T-cell (primary cell): ENCODE data around the gene HEATR9. TPM values are rescaled to one million over a fixed set of nuclear protein-coding genes. Genes with fewer than 3 reads are reported as not detected.

Experiments
- ATAC-seq, 4 experiments: fragments of 200-7000 bp in 3 of 4; fragments of 150-1000 bp in 1 of 4; cut with Tn5 transposase; replicated peaks in 1 of 4; 1 replicate in 3 of 4; 2 replicates in 1 of 4; pipeline ENCODE4 v1.10.0; 2021; ENCODE audit warnings: moderate library complexity in 3 of 4, mild to moderate bottlenecking in 2 of 4, moderate number of reproducible peaks in 1 of 4
- CTCF ChIA-PET, 2 donors: fragments of 300-600 bp; sonication (Branson Sonifier 250); formaldehyde crosslinking; loops; one replicate each; lab custom pipeline; 2022; ENCODE audit warnings: antibody characterized with exemption in 2 of 2; lab: Charles Lee
- POLR2A ChIA-PET, 2 donors: fragments of 300-600 bp; sonication (Branson Sonifier 250); formaldehyde crosslinking; loops; one replicate each; lab custom pipeline; 2022; ENCODE audit warnings: antibody characterized with exemption in 2 of 2; lab: Charles Lee
- DNase-seq, 35 experiments: peaks; one replicate each; pipeline versions ENCODE4 v3.0.0 to v3.0.0-alpha.2; 2013 to 2023
- H3K27ac ChIP-seq: one replicate; pipeline ENCODE4 v1.5.1; 2013; ENCODE audit warnings: low read length
- H3K27me3 ChIP-seq, 2 experiments: replicated peaks in 1 of 2; 1 replicate in 1 of 2; 2 replicates in 1 of 2; pipeline versions ENCODE4 v1.6.1 to v1.7.0; 2013; ENCODE audit warnings: low read length in 1 of 2, mixed read lengths in 1 of 2; ENCODE audit not compliant: control insufficient read depth in 2 of 2, insufficient read depth in 2 of 2; ENCODE audit errors: extremely low read depth in 1 of 2
- H3K36me3 ChIP-seq, 2 donors: 1 replicate in 1 of 2; 2 replicates in 1 of 2; pipeline versions ENCODE4 v1.6.1 to v1.7.0; 2013; ENCODE audit warnings: low read length in 1 of 2; ENCODE audit not compliant: control insufficient read depth in 2 of 2, insufficient read depth in 1 of 2; ENCODE audit errors: extremely low read depth in 1 of 2
- H3K4me1 ChIP-seq, 2 experiments: 1 replicate in 1 of 2; 2 replicates in 1 of 2; pipeline versions ENCODE4 v1.6.1 to v1.7.0; 2013; ENCODE audit warnings: low read length in 2 of 2, mixed read lengths in 1 of 2; ENCODE audit not compliant: insufficient read depth in 2 of 2, control insufficient read depth in 1 of 2; ENCODE audit errors: extremely low read depth in 1 of 2
- H3K4me3 ChIP-seq, 2 donors: 1 replicate in 1 of 2; 2 replicates in 1 of 2; pipeline versions ENCODE4 v1.5.1 to v1.7.0; 2013; ENCODE audit warnings: mild to moderate bottlenecking in 2 of 2, low read length in 1 of 2, moderate library complexity in 1 of 2; ENCODE audit not compliant: control insufficient read depth in 1 of 2; ENCODE audit errors: extremely low read depth in 1 of 2
- H3K9me3 ChIP-seq: 2 replicates; pipeline ENCODE4 v1.7.0; 2013
- H3K27ac Mint-ChIP-seq, 2 donors: one replicate each; pipeline ENCODE4 v1.8.0; 2020 to 2021; ENCODE audit warnings: mild to moderate bottlenecking in 2 of 2, mixed read lengths in 2 of 2
- H3K27me3 Mint-ChIP-seq, 2 donors: one replicate each; pipeline ENCODE4 v1.8.0; 2021 to 2022; ENCODE audit warnings: mixed read lengths in 2 of 2
- H3K36me3 Mint-ChIP-seq: one replicate; pipeline ENCODE4 v1.8.0; 2021; ENCODE audit warnings: mixed read lengths
- H3K4me1 Mint-ChIP-seq, 3 donors: one replicate each; pipeline ENCODE4 v1.8.0; 2020 to 2022; ENCODE audit warnings: mixed read lengths in 3 of 3, mild to moderate bottlenecking in 1 of 3
- H3K4me3 Mint-ChIP-seq, 3 donors: one replicate each; pipeline ENCODE4 v1.8.0; 2020 to 2022; ENCODE audit warnings: mild to moderate bottlenecking in 3 of 3, mixed read lengths in 3 of 3, moderate library complexity in 3 of 3
- H3K9me3 Mint-ChIP-seq, 3 donors: one replicate each; pipeline ENCODE4 v1.8.0; 2020 to 2022; ENCODE audit warnings: mixed read lengths in 3 of 3
- WGBS: methylation state at CpG from one replicate; pipeline ENCODE4 v1.1.5; 2013; ENCODE audit warnings: missing lambda C conversion rate; ENCODE audit not compliant: insufficient coverage; 5-methylcytosine and 5-hydroxymethylcytosine counted together
- total RNA-seq, 35 experiments: library from RNA in 6 of 35; stranded (reverse) in 6 of 35; fragments of 120-200 nt in 1 of 35; gene quantifications; one replicate each; pipeline versions ENCODE4 v1.2.1 to v1.2.4 and lab custom pipeline; 2013 to 2026

Gene HEATR9
- total RNA-seq, 5 donors from 2014 or later (not counting 1 experiment from before 2014, with no cell fraction given), result 0.90 to 4.1 (median 1.5) TPM

DNA sequence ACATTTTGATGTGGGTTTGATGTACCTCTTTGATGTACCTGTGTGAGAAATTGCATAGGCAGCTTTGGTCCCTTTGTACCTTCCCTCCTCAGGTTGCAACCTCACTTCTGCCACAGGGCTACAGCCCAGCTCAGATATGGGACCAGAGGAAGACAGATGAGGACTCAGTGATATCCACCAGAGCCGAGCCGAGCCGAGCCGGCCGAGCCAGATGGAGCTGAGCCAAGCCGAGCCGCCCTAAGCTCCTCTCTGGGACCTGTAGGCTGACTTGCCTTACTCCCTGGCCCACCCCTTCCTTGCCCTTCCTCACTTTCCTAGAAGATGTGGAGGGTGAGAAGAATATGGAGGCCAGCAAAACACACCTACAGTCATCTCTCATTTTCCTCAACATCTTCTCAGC lies 3.8 kb downstream of the HEATR9 start:
- Mint-ChIP-seq H3K27ac (no peak overlapping the region), H3K4me1 (peaks cover 11 to 17% (median 15%) of the 10 kb centered on the region in 3 donors), H3K27me3 (no peaks in the 10 kb centered on the region), H3K9me3 (no peaks in the 10 kb centered on the region), H3K36me3 (peaks cover 9% of the 10 kb centered on the region), H3K4me3 (no peak overlapping the region)
- Histone ChIP-seq H3K4me1 (peaks cover 0 to 9% of the 10 kb centered on the region in 2 experiments), H3K9me3 (no peaks in the 10 kb centered on the region), H3K27me3 (no peaks in the 10 kb centered on the region), H3K27ac (no peak overlapping the region), H3K36me3 (peaks cover 0 to 3% of the 10 kb centered on the region in 2 donors), H3K4me3 (no peak overlapping the region)
- no peak for DNase-seq
- POLR2A ChIA-PET, result no interaction called here
- ATAC-seq, result peak in 1 of 4 experiments; percentile 44
- no CpG with 5 or more reads among the region's 7 CpGs for WGBS
- CTCF ChIA-PET, result interaction anchor here in 1 of 2 donors (1.2 kb wide), 1 partner anchor 16 kb away, joined by 3 read pairs; no protein-coding TSS in a partner anchor

- Histone ChIP-seq H3K27me3 (no peaks in the 10 kb centered on the region), H3K4me3 (no peak overlapping the region), H3K36me3 (peaks cover 4 to 5% of the 10 kb centered on the region in 2 donors), H3K4me1 (no peaks in the 10 kb centered on the region), H3K27ac (no peak overlapping the region), H3K9me3 (no peaks in the 10 kb centered on the region)
- 80% methylated on average over 1 of the region's 2 CpGs for WGBS
- Mint-ChIP-seq H3K27me3 (no peaks in the 10 kb centered on the region), H3K9me3 (no peaks in the 10 kb centered on the region), H3K4me1 (peaks cover 5 to 11% (median 5%) of the 10 kb centered on the region in 3 donors), H3K27ac (peak overlapping the region in 1 of 2 donors; percentile 73), H3K4me3 (no peak overlapping the region), H3K36me3 (peaks cover 13% of the 10 kb centered on the region)
- POLR2A ChIA-PET, result interaction anchor here in 1 of 2 donors (0.6 kb wide), 1 partner anchor 26 kb away, joined by 3 read pairs; no protein-coding TSS in a partner anchor
- ATAC-seq, result no peak
- CTCF ChIA-PET, result no interaction called here
- DNase-seq, result no peak
Measured at GRCh38 chr17:35856603-35857002, 12.1 kb downstream of the HEATR9 start.

DNA sequence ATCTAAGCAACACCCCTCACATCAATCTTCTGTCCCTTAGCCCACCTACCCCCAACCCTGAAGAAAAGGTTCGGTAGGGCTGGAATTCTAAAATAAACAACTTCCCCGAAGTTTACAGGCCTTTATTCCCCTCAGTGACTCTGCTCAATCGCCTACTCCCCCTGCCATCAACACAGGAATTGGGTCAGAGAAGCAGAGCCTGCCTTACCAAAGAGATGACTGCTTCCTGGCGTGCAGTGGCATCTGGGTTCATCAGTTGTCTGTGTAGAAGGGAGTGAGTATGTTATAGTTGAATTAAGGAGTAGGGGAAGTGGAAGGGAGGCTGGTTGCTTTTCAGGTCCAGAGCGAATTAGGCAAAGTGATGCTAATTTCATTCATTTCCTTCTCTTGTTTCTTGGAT lies 12.7 kb downstream of the HEATR9 start:
- H3K27ac ChIP-seq, result no peak overlapping the region
- no peak for ATAC-seq

DNA sequence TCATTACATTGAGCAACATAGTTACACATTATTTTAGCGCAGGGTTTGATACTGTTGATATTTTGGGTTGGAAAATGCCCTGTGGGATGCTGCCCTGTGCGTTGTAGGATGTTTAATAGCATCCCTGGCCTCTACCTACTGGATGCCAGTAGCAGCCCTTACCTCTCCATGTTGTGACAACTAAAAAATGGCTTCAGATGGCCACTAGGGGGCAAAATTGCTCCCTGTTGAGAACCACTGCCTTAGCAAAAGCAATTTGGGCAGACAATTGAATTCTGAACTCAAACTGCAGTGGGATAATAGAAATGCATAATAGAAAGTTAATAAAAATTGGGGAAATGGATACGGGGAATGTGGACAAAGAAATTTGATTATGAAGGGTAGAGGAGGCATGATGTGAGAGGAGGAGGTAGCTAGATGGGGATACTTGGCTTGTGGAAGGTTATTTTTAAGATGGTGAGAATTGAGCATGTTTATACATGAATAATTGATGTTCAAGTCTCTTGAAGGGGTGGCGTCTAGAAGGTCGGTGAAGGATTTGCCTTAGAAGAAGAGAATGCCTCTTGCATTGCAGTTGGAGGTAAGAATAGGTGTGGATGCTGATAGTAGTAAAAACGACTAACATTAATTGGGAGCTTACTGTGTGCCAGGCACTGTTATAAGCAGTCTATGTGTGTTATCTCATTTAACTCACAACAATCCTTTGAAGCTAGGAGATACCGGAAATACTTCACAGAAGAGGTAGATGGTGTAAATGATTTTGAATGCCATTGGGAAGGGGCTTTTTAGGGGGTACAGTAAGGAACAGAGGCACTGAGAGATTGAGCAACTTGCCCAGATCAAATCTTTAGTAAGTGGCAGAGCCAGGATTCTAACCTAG lies 19.0 kb downstream of the HEATR9 start:
- Histone ChIP-seq H3K9me3 (no peaks in the 10 kb centered on the region), H3K4me1 (peaks cover 0 to 2% of the 10 kb centered on the region in 2 experiments), H3K27me3 (no peaks in the 10 kb centered on the region), H3K4me3 (no peak overlapping the region), H3K36me3 (peaks cover 3 to 29% of the 10 kb centered on the region in 2 donors), H3K27ac (no peak overlapping the region)
- peak in 33 of 35 experiments; percentile 7 to 84 (median 44) for DNase-seq
- 66% methylated on average over 4 of the region's 7 CpGs for WGBS
- Mint-ChIP-seq H3K9me3 (no peaks in the 10 kb centered on the region), H3K4me3 (no peak overlapping the region), H3K36me3 (peaks cover 42% of the 10 kb centered on the region), H3K27me3 (no peaks in the 10 kb centered on the region), H3K4me1 (peaks cover 9 to 13% (median 13%) of the 10 kb centered on the region in 3 donors), H3K27ac (peak overlapping the region; percentile 15 to 40)
- ChIA-PET POLR2A (interaction anchor here in 1 of 2 donors (0.6 to 0.8 kb wide), 2 partner anchors 23 to 31 kb away, joined by 3 to 4 read pairs; partner anchors contain the start of gene CCL5), CTCF (interaction anchor here (0.5 to 1.9 kb wide), 11 partner anchors 10 to 120 kb away, joined by 3 to 5 read pairs (median 3); no protein-coding TSS in a partner anchor)
- ATAC-seq, result peak; percentile 58 to 78 (median 70)

More for the DNA sequence above, 12.7 kb downstream of the HEATR9 start:
- Histone ChIP-seq H3K27me3 (no peaks in the 10 kb centered on the region), H3K9me3 (no peaks in the 10 kb centered on the region), H3K4me3 (no peak overlapping the region), H3K36me3 (peaks cover 4 to 5% of the 10 kb centered on the region in 2 donors), H3K4me1 (no peaks in the 10 kb centered on the region)
- Mint-ChIP-seq H3K9me3 (no peaks in the 10 kb centered on the region), H3K4me3 (no peak overlapping the region), H3K27me3 (no peaks in the 10 kb centered on the region), H3K27ac (peak overlapping the region; percentile 47 to 50), H3K4me1 (peaks cover 5 to 11% (median 9%) of the 10 kb centered on the region in 3 donors), H3K36me3 (peaks cover 15% of the 10 kb centered on the region)
- DNase-seq, result no peak
- WGBS, result 88% methylated on average over 2 of the region's 5 CpGs
- CTCF ChIA-PET, result no interaction called here
- POLR2A ChIA-PET, result no interaction called here

GRCh38 chr17:35847633-35848373 lies 20.9 kb downstream of the HEATR9 start:
- Mint-ChIP-seq H3K27ac (peak overlapping the region; percentile 3 to 9), H3K9me3 (no peaks in the 10 kb centered on the region), H3K4me1 (peaks cover 10 to 13% (median 13%) of the 10 kb centered on the region in 3 donors), H3K4me3 (no peak overlapping the region), H3K27me3 (no peaks in the 10 kb centered on the region), H3K36me3 (peaks cover 54% of the 10 kb centered on the region)
- Histone ChIP-seq H3K4me3 (no peak overlapping the region), H3K9me3 (no peaks in the 10 kb centered on the region), H3K4me1 (peaks cover 0 to 2% of the 10 kb centered on the region in 2 experiments), H3K27ac (no peak overlapping the region), H3K27me3 (no peaks in the 10 kb centered on the region), H3K36me3 (peaks cover 11 to 48% of the 10 kb centered on the region in 2 donors)
- ATAC-seq, result no peak
- 100% methylated on average over 3 of the region's 4 CpGs for WGBS
- ChIA-PET POLR2A (no interaction called here), CTCF (interaction anchor here in 1 of 2 donors (0.7 to 1.4 kb wide), 3 partner anchors 21 to 238 kb away, joined by 3 to 5 read pairs (median 4); no protein-coding TSS in a partner anchor)
- DNase-seq, result no peak

DNA sequence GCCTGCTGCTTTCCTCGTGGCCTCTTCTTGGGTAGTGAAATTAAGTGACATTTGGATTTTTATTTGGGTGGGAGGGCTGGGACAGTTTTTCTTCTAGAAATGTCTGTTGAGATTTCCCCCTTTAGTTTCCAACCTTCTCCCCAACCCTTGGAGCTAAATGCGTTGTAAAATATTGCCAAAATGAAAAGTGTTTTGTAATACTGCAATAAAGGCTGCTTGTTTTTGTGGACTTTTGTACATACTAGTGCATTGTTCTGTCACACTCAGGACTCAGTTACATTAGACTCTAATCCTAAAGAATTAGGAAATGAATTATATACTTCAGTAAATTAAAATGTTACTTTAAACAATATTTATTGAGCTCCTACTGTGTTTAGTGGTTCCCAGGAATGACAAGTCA lies 21.7 kb downstream of the HEATR9 start:
- peaks cover 0 to 2% of the 10 kb centered on the region in 2 experiments for H3K4me1 ChIP-seq
- WGBS, result no CpG with 5 or more reads among the region's 2 CpGs
- Mint-ChIP-seq H3K4me1 (peaks cover 8 to 13% (median 10%) of the 10 kb centered on the region in 3 donors), H3K4me3 (no peak overlapping the region), H3K9me3 (no peaks in the 10 kb centered on the region), H3K27ac (no peak overlapping the region), H3K27me3 (no peaks in the 10 kb centered on the region), H3K36me3 (peaks cover 58% of the 10 kb centered on the region)
- H3K27me3 ChIP-seq, result no peaks in the 10 kb centered on the region
- no peaks in the 10 kb centered on the region for H3K9me3 ChIP-seq
- no peak for DNase-seq
- peaks cover 11 to 56% of the 10 kb centered on the region in 2 donors for H3K36me3 ChIP-seq
- CTCF ChIA-PET, result interaction anchor here in 1 of 2 donors (0.6 kb wide), 1 partner anchor 84 kb away, joined by 4 read pairs; no protein-coding TSS in a partner anchor
- ATAC-seq, result no peak
- POLR2A ChIA-PET, result no interaction called here
- no peak overlapping the region for H3K4me3 ChIP-seq
- H3K27ac ChIP-seq, result no peak overlapping the region
